Left ventricle myocardium superior (tissue), 1 donor: ENCODE results near the gene MOK. TPM values are rescaled to one million over a fixed set of nuclear protein-coding genes. Genes with fewer than 3 reads are reported as not detected.
"Not testable (repeated sequence)": the region's sequence is repeated elsewhere in the genome, so short reads cannot be mapped to it uniquely, and the experiment has no call there.

Experiments
- ATAC-seq: fragments of 200-7000 bp; cut with Tn5 transposase; one replicate; pipeline ENCODE4 v1.9.1; 2020; ENCODE audit warnings: mild to moderate bottlenecking, moderate library complexity
- DNase-seq: peaks from one replicate; pipeline ENCODE4 v3.0.0-alpha.2; 2020
- intact Hi-C: fragments of 100-400 bp; cut with micrococcal nuclease; formaldehyde crosslinking; loops from one replicate; pipeline ENCODE4 v1.11.0; 2022
- total RNA-seq: library from RNA; stranded (reverse); fragmentation: NEBNext Ultra II Directional; extraction: Animal tissue kit (Norgen Biotek cat#: 25700); gene quantifications from one replicate; pipeline ENCODE4 v1.2.1, GENCODE V29; 2021
- donor health status: DM: no; HTN: yes; CAD: no; lungs with severe emphysema.

MOK gene
- total RNA-seq, 1 donor from 2014 or later: 10.9 TPM

DNA sequence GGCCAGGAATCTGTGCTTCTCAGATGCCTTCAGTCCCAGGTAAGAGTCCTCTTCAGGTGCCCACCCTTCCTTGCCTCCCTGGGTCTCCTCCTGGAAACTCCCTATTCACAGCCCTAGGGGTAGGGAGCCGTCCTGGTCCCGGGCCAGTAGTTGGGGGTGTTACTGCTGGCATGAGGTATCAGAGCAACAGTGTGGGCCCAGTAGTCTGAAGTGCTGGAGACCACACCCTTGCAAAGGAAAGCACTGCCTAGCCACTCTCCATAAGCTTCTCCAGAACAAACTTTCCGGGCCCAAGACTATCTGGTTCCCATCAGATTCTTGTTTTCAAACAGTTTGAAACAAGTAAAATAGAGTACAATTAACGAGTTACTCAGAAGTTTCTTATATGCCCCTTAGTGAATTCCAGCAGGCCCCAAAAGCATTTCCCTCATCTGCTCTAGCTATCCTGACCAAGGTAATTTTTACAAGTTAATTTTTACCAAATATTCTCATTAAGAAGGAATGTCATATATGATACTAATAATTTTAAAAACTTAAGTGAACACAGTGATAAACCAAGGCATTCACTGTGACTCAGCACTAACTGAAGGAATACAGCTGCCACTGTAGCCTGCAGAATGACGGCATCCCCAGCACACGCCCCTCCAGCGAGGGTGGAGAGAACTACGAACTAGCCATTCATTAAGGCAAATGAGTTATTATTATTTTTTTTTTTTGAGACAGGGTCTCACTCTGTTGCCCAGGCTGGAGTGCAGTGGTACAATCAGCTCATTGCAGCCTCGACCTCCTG lies 49.4 kb downstream of the MOK start:
- no peak for DNase-seq
- intact Hi-C loops: no loop called here

DNA sequence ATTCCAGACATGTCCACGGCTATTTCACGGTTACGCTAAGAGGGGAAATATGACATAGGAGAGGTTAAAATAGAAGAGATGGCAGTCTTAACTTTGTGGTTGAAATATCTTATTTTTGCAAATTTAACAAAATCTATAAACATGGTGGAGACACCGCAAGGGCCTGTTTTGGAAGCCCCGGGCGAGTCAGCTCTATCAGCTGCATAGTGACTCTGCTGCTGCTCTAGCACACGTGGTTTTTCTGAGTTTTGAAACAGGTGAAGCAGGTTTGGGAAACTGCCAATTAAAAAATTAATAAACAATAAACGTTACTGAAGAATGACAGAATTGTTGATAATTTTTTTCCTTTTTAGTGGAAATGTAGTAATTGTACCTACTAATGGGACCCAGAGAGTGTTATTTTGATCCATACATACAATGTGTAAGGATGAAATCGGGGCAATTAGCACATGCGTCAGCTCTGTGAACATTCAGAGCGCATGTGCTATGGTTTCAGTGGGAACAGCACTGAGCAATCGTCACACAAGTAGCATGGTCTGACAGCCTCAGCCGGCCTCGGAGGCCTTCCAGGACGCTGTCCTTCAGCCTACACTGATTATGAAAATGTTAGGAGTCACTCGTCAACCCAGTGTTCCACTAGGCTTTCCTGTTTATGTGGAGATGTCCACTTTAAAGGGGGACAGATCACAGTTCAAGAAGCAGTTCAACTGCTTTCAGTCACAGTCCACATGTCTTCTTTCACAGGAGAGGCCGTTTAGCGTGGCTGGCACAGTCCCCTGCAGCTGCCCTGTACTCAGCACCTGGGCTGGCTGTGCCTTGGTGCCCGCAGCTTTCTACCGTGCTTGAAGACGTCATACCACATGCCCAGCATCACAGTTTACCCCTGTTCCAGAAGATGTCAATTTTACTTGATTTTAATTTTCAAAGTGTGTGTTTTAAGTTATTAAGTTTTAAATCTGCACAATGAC lies 51.8 kb downstream of the MOK start:
- peak; percentile 67 for DNase-seq
- intact Hi-C loops: no loop called here
- ATAC-seq: peak; percentile 91

More for the DNA sequence above, 49.4 kb downstream of the MOK start:
- peak; percentile 70 for ATAC-seq

GRCh38 chr14:102251161-102251560 lies 53.8 kb downstream of the MOK start:
- ATAC-seq: no peak
- intact Hi-C loops: no loop called here

DNA sequence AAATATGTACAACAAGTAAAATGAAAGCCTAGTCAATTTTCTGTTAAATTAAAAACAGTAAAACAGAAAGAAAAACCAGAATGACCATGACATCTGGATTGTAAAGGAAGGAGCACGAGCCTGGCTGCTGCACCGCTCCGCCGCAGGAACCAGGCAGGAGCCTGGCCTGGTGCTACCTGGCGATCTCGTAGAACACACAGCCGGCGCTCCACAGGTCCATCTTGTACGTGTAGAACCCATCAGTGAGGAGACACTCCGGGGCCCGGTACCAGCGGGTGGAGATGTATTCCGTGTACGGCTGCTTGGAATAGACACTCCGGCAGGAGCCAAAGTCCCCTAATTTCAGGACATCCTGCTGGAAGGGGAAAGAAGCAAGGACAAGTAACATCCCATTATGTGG lies 54.3 kb downstream of the MOK start:
- DNase-seq (no peak), ATAC-seq (no peak)
- intact Hi-C loops: no loop called here

More at GRCh38 chr14:102251161-102251560, 53.8 kb downstream of the MOK start:
- DNase-seq: no peak

- DNase-seq (no peak), ATAC-seq (no peak)
- intact Hi-C loops: no loop called here
Measured at GRCh38 chr14:102249981-102250380, 55.0 kb downstream of the MOK start.

DNA sequence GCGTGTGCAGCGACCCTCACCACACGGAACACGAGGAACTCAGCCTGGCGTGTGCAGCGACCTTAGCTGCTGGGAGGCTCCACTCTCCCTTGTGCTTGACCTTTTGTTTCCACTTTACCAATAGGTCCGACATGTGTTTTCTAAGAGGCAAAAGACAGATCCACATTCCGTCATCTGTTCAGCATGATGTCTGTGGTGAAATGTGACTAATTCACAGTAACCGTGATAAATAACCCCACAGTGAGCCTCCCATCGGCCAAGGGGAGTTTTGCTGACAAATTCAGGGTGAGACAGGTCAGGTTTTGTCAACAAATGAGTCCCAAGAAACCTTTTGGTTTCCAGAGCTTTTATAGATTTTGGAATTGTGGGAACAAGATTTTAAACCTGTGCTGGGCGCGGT lies 55.9 kb downstream of the MOK start:
- ATAC-seq (no peak), DNase-seq (no peak)
- intact Hi-C loops: no loop called here

- intact Hi-C loops: no loop called here
- ATAC-seq: no peak
- no peak for DNase-seq
Measured at GRCh38 chr14:102248121-102248520, 56.8 kb downstream of the MOK start.

GRCh38 chr14:102246071-102246470 lies 58.9 kb downstream of the MOK start:
- intact Hi-C loops: no loop called here
- no peak for DNase-seq
- no peak for ATAC-seq

DNA sequence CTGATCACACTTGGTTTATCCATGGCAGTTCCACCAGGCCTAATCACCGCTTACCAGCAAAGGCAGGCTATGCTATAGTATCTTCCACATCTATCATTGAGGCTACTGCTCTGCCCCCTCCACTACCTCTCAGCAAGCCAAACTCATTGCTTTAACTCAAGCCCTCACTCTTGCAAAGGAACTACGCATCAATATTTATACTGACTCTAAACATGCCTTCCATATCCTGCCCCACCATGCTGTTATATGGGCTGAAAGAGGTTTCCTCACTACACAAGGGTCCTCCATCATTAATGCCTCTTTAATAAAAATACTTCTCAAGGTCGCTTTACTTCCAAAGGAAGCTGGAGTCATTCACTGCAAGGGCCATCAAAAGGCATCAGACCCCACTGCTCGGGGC lies 61.2 kb downstream of the MOK start:
- ATAC-seq, intact Hi-C loops, DNase-seq: not testable (repeated sequence)

GRCh38 chr14:102241147-102241546 lies 63.8 kb downstream of the MOK start:
- intact Hi-C loops: no loop called here
- ATAC-seq: no peak
- no peak for DNase-seq

- intact Hi-C loops, ATAC-seq: not testable (repeated sequence)
Measured at GRCh38 chr14:102240481-102240880, 64.5 kb downstream of the MOK start.

GRCh38 chr14:102239231-102239630 lies 65.7 kb downstream of the MOK start:
- DNase-seq: no peak
- intact Hi-C loops: no loop called here
- no peak for ATAC-seq

More at GRCh38 chr14:102240481-102240880, 64.5 kb downstream of the MOK start:
- not testable (repeated sequence) for DNase-seq

GRCh38 chr14:102238766-102239165 lies 66.2 kb downstream of the MOK start:
- ATAC-seq (no peak), DNase-seq (no peak)
- intact Hi-C loops: no loop called here

DNA sequence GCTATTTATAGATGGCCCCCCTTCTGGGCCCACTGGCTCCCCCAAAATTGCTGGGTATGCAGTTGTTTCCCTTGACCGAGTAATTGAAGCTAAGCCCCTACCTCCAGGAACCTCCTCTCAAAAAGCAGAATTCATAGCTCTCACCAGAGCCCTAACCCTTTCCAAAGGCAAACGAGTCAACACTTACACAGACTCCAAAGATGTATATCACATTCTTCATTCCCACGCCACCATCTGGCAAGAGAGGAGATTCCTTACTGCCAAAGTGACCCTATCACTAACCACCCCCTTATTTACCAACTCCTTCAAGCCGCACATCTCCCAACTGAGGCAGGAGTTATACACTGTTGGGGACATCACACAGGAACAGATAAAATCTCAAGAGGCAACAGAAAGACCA lies 66.8 kb downstream of the MOK start:
- intact Hi-C loops: no loop called here
- DNase-seq (no peak), ATAC-seq (no peak)

GRCh38 chr14:102236026-102236425 lies 68.9 kb downstream of the MOK start:
- ATAC-seq: no peak
- intact Hi-C loops: no loop called here
- DNase-seq: no peak

GRCh38 chr14:102235275-102235897 lies 69.6 kb downstream of the MOK start:
- DNase-seq: peak; percentile 91
- intact Hi-C loops: loop anchor here (2.0 kb wide), 1 partner anchor 79 kb away; no protein-coding TSS in a partner anchor
- ATAC-seq: peak; percentile 96

- DNase-seq: no peak
- peak; percentile 45 for ATAC-seq
- intact Hi-C loops: loop anchor here (2.0 kb wide), 1 partner anchor 80 kb away; no protein-coding TSS in a partner anchor
Measured at GRCh38 chr14:102234331-102235264, 70.4 kb downstream of the MOK start.

- DNase-seq (no peak), ATAC-seq (no peak)
- intact Hi-C loops: no loop called here
Measured at GRCh38 chr14:102233081-102233480, 71.9 kb downstream of the MOK start.

- DNase-seq (no peak), ATAC-seq (no peak)
- intact Hi-C loops: no loop called here
Measured at GRCh38 chr14:102232348-102232625, 72.7 kb downstream of the MOK start.
